OCI-M2 (cell line): ENCODE data around the gene PAGE2.
A peak's percentile ranks its signal among the peaks of the same experiment; 100 is the strongest.
"Not testable (repeated sequence)": the region's sequence is repeated elsewhere in the genome, so short reads cannot be mapped to it uniquely, and the experiment has no call there.

Experiments
- DNase-seq: peaks from one replicate; lab custom pipeline; 2025; ENCODE audit not compliant: unreplicated experiment; lab: John Stamatoyannopoulos, UW

Gene PAGE2

GRCh38 chrX:55120761-55121358 lies 32.0 kb downstream of the PAGE2 start:
- DNase-seq, result peak; percentile 73

- no peak for DNase-seq
These were observed 35.1 kb downstream of the PAGE2 start for GRCh38 chrX:55123900-55124299.

- DNase-seq, result no peak
These were observed 38.9 kb downstream of the PAGE2 start for GRCh38 chrX:55127692-55128091.

GRCh38 chrX:55129361-55129760 lies 40.5 kb downstream of the PAGE2 start:
- no peak for DNase-seq

- peak; percentile 21 for DNase-seq
These were observed 41.7 kb downstream of the PAGE2 start for GRCh38 chrX:55130481-55130880.

- no peak for DNase-seq
These were observed 43.6 kb downstream of the PAGE2 start for GRCh38 chrX:55132416-55132815.

- DNase-seq, result no peak
These were observed 46.4 kb downstream of the PAGE2 start for GRCh38 chrX:55135171-55135570.

- DNase-seq, result not testable (repeated sequence)
These were observed 52.0 kb downstream of the PAGE2 start for GRCh38 chrX:55140800-55141199.
